ENCODE measurements around the gene CD300A.

CD300A gene

GRCh38 chr17:74455821-74456220 is 10.6 kb upstream of the CD300A start:
- no peak for DNase-seq

- peak; percentile 55 for DNase-seq
Observed at GRCh38 chr17:74457146-74457819, 9.2 kb upstream of the CD300A start.

GRCh38 chr17:74457820-74458166 is 8.6 kb upstream of the CD300A start:
- DNase-seq, result no peak

GRCh38 chr17:74458835-74459234 is 7.6 kb upstream of the CD300A start:
- no peak for DNase-seq

- DNase-seq, result no peak
Observed at GRCh38 chr17:74459622-74460021, 6.8 kb upstream of the CD300A start.

GRCh38 chr17:74460241-74460640 is 6.2 kb upstream of the CD300A start:
- no peak for DNase-seq

GRCh38 chr17:74460996-74461395 is 5.4 kb upstream of the CD300A start:
- no peak for DNase-seq

- DNase-seq, result no peak
Observed at GRCh38 chr17:74461611-74462010, 4.8 kb upstream of the CD300A start.

- DNase-seq, result no peak
Observed at GRCh38 chr17:74464730-74465377, 1.6 kb upstream of the CD300A start.

GRCh38 chr17:74465378-74466110 is 890 bp upstream of the CD300A start:
- no peak for DNase-seq

- DNase-seq, result no peak
Observed at GRCh38 chr17:74466828-74467184, 372 bp downstream of the CD300A start.

GRCh38 chr17:74467221-74467951 is 952 bp downstream of the CD300A start:
- no peak for DNase-seq

GRCh38 chr17:74471341-74471740 is 4.9 kb downstream of the CD300A start:
- DNase-seq, result no peak

- DNase-seq, result no peak
Observed at GRCh38 chr17:74472890-74473289, 6.5 kb downstream of the CD300A start.

GRCh38 chr17:74473294-74473693 is 6.9 kb downstream of the CD300A start:
- DNase-seq, result no peak

GRCh38 chr17:74474043-74474792 is 7.8 kb downstream of the CD300A start:
- DNase-seq, result peak; percentile 43

GRCh38 chr17:74475189-74475588 is 8.8 kb downstream of the CD300A start:
- no peak for DNase-seq

GRCh38 chr17:74477411-74477810 is 11.0 kb downstream of the CD300A start:
- DNase-seq, result no peak

- peak; percentile 64 for DNase-seq
Observed at GRCh38 chr17:74478420-74479100, 12.1 kb downstream of the CD300A start.

GRCh38 chr17:74480290-74480689 is 13.9 kb downstream of the CD300A start:
- DNase-seq, result no peak

- no peak for DNase-seq
Observed at GRCh38 chr17:74481621-74482020, 15.2 kb downstream of the CD300A start.

- no peak for DNase-seq
Observed at GRCh38 chr17:74484066-74484465, 17.6 kb downstream of the CD300A start.
